Astrocyte (in vitro differentiated cells and primary cell): ENCODE measurements around the gene ATIC. TPM values are rescaled to one million over a fixed set of nuclear protein-coding genes. Genes with fewer than 3 reads are reported as not detected.

Experiments used
- DNase-seq: peaks from one replicate; pipeline ENCODE4 v3.0.0-alpha.2; 2010; ENCODE audit warnings: low read depth
- FAIRE-seq: peaks from 2 replicates; lab custom pipeline; 2011; peaks lifted over from hg19 to GRCh38; lab: Jason Lieb, UNC
- H2AFZ ChIP-seq: 2 replicates; pipeline ENCODE4 v1.6.0; 2012; ENCODE audit warnings: low read depth, low read length, inconsistent platforms
- H3K27ac ChIP-seq: 2 replicates; pipeline ENCODE4 v1.5.1; 2011; ENCODE audit warnings: low read depth, low read length, inconsistent platforms
- H3K27me3 ChIP-seq: 2 replicates; pipeline ENCODE4 v1.6.0; 2011; ENCODE audit warnings: low read length, inconsistent platforms; ENCODE audit not compliant: insufficient read depth
- H3K36me3 ChIP-seq: 2 replicates; pipeline ENCODE4 v1.5.1; 2011; ENCODE audit warnings: low read length, inconsistent platforms; ENCODE audit not compliant: insufficient read depth
- H3K4me1 ChIP-seq: 2 replicates; pipeline ENCODE4 v1.5.1; 2011; ENCODE audit warnings: low read length, inconsistent platforms; ENCODE audit not compliant: insufficient read depth
- H3K4me2 ChIP-seq: 2 replicates; pipeline ENCODE4 v1.6.0; 2012; ENCODE audit warnings: low read length, inconsistent platforms
- H3K4me3 ChIP-seq: 2 replicates; pipeline ENCODE4 v1.5.1; 2011; ENCODE audit warnings: low read depth, mild to moderate bottlenecking, low read length, inconsistent platforms; ENCODE audit not compliant: insufficient read depth
- H3K79me2 ChIP-seq: 2 replicates; pipeline ENCODE4 v1.6.0; 2012; ENCODE audit warnings: mild to moderate bottlenecking, low read length, inconsistent platforms; ENCODE audit not compliant: insufficient read depth
- H3K9ac ChIP-seq: 2 replicates; pipeline ENCODE4 v1.6.0; 2012; ENCODE audit warnings: mild to moderate bottlenecking, low read length, inconsistent platforms
- H3K9me3 ChIP-seq: 2 replicates; pipeline ENCODE4 v1.5.1; 2012; ENCODE audit warnings: low read depth, mild to moderate bottlenecking, low read length, inconsistent platforms; ENCODE audit not compliant: insufficient read depth
- H4K20me1 ChIP-seq: 2 replicates; pipeline ENCODE4 v1.6.0; 2012; ENCODE audit warnings: low read length, inconsistent platforms; ENCODE audit not compliant: insufficient read depth
- H3K27ac Mint-ChIP-seq: one replicate; pipeline ENCODE4 v1.8.0; 2021; ENCODE audit warnings: mild to moderate bottlenecking, mixed read lengths; ENCODE audit not compliant: unreplicated experiment
- H3K27me3 Mint-ChIP-seq: one replicate; pipeline ENCODE4 v1.8.0; 2021; ENCODE audit warnings: low read depth, mixed read lengths; ENCODE audit not compliant: unreplicated experiment
- H3K36me3 Mint-ChIP-seq: one replicate; pipeline ENCODE4 v1.8.0; 2021; ENCODE audit warnings: low read depth, mixed read lengths; ENCODE audit not compliant: unreplicated experiment
- H3K4me1 Mint-ChIP-seq: one replicate; pipeline ENCODE4 v1.8.0; 2021; ENCODE audit warnings: low read depth, mixed read lengths; ENCODE audit not compliant: unreplicated experiment
- H3K4me3 Mint-ChIP-seq: one replicate; pipeline ENCODE4 v1.8.0; 2021; ENCODE audit warnings: mild to moderate bottlenecking, moderate library complexity, mixed read lengths; ENCODE audit not compliant: unreplicated experiment
- H3K9me3 Mint-ChIP-seq: one replicate; pipeline ENCODE4 v1.8.0; 2021; ENCODE audit warnings: mild to moderate bottlenecking, mixed read lengths; ENCODE audit not compliant: unreplicated experiment
- EZH2 ChIP-seq: IDR thresholded peaks from 2 replicates; pipeline ENCODE4 v1.6.1; 2012; ENCODE audit warnings: mild to moderate bottlenecking, low read length, inconsistent platforms; ENCODE audit not compliant: insufficient read depth
- total RNA-seq: library from RNA; stranded (reverse); gene quantifications from 2 replicates; pipeline ENCODE4 v1.2.1, GENCODE V29; 2021
- TF ChIP-seq, protein P1 (sequence below): IDR thresholded peaks from 2 replicates; pipeline ENCODE4 v1.5.1; 2011; ENCODE audit warnings: low read depth, mild to moderate bottlenecking, inconsistent platforms, low read length, moderate library complexity; ENCODE audit not compliant: insufficient read depth

ATIC gene
- total RNA-seq, 1 donor from 2014 or later: 61.1 TPM

DNA sequence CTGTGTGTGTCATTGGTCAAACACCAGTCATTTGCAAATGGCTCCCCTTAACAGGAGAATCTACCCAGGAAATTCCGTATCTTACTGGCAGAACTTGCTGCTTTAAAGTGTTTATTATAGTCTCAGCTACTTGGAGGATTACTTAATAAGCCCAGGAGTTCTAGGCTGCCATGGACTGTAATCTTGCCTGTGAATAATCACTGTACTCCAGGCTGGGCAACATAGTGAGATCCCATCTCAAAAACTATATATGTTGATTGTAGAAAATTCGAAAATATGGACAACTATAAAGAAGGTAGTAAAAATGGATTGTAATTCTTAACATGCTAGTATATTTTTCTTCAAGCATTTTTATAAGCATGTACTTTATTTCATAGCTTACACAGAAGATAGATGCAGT lies 4.5 kb downstream of the ATIC start:
- no peaks in the 10 kb centered on the region for H4K20me1 ChIP-seq
- H3K4me2 ChIP-seq: no peak overlapping the region
- no peak for TF ChIP-seq EZH2
- TF ChIP-seq, protein P1, sequence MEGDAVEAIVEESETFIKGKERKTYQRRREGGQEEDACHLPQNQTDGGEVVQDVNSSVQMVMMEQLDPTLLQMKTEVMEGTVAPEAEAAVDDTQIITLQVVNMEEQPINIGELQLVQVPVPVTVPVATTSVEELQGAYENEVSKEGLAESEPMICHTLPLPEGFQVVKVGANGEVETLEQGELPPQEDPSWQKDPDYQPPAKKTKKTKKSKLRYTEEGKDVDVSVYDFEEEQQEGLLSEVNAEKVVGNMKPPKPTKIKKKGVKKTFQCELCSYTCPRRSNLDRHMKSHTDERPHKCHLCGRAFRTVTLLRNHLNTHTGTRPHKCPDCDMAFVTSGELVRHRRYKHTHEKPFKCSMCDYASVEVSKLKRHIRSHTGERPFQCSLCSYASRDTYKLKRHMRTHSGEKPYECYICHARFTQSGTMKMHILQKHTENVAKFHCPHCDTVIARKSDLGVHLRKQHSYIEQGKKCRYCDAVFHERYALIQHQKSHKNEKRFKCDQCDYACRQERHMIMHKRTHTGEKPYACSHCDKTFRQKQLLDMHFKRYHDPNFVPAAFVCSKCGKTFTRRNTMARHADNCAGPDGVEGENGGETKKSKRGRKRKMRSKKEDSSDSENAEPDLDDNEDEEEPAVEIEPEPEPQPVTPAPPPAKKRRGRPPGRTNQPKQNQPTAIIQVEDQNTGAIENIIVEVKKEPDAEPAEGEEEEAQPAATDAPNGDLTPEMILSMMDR: no peak
- no peak for FAIRE-seq
- H3K9me3 ChIP-seq: no peaks in the 10 kb centered on the region
- H3K36me3 ChIP-seq: peaks cover 38% of the 10 kb centered on the region
- H3K4me1 ChIP-seq: peaks cover 10% of the 10 kb centered on the region
- no peak overlapping the region for H2AFZ ChIP-seq
- H3K4me3 Mint-ChIP-seq: no peak overlapping the region
- H3K9me3 Mint-ChIP-seq: no peaks in the 10 kb centered on the region
- no peaks in the 10 kb centered on the region for H3K27me3 ChIP-seq
- H3K27me3 Mint-ChIP-seq: no peaks in the 10 kb centered on the region
- H3K4me1 Mint-ChIP-seq: peaks cover 9% of the 10 kb centered on the region
- H3K79me2 ChIP-seq: peaks cover 44% of the 10 kb centered on the region
- no peak for DNase-seq
- H3K27ac ChIP-seq: no peak overlapping the region
- peaks cover 25% of the 10 kb centered on the region for H3K36me3 Mint-ChIP-seq
- H3K4me3 ChIP-seq: no peak overlapping the region
- H3K27ac Mint-ChIP-seq: no peak overlapping the region
- no peak overlapping the region for H3K9ac ChIP-seq

DNA sequence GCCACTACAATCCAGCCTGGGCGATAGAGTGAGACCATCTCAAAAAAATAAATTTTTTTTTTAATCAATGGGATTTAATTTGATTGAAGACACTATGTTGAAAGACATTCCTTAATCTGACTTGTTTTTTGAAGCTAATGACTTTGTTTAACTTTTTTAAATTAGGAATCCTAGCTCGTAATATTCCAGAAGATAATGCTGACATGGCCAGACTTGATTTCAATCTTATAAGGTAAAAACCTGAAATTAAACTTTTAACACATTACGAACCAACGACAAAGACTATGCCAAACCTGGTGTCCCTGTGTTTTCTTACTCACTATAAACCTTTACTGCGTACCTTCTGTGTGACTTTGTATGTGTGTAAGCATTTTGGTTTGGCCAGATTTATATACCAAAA lies 7.6 kb downstream of the ATIC start:
- Mint-ChIP-seq H3K36me3 (peaks cover 18% of the 10 kb centered on the region), H3K27me3 (no peaks in the 10 kb centered on the region), H3K27ac (no peak overlapping the region), H3K4me3 (no peak overlapping the region), H3K4me1 (peaks cover 4% of the 10 kb centered on the region), H3K9me3 (no peaks in the 10 kb centered on the region)
- H3K79me2 ChIP-seq: peaks cover 39% of the 10 kb centered on the region
- H3K9ac ChIP-seq: no peak overlapping the region
- TF ChIP-seq, protein P1: no peak
- no peak for TF ChIP-seq EZH2
- FAIRE-seq: peak; percentile 13
- H3K27me3 ChIP-seq: no peaks in the 10 kb centered on the region
- DNase-seq: no peak
- peaks cover 49% of the 10 kb centered on the region for H3K36me3 ChIP-seq
- H3K4me3 ChIP-seq: no peak overlapping the region
- no peaks in the 10 kb centered on the region for H3K4me1 ChIP-seq
- no peak overlapping the region for H3K27ac ChIP-seq
- no peaks in the 10 kb centered on the region for H3K9me3 ChIP-seq
- H4K20me1 ChIP-seq: peaks cover 10% of the 10 kb centered on the region
- H2AFZ ChIP-seq: no peak overlapping the region
- H3K4me2 ChIP-seq: no peak overlapping the region

DNA sequence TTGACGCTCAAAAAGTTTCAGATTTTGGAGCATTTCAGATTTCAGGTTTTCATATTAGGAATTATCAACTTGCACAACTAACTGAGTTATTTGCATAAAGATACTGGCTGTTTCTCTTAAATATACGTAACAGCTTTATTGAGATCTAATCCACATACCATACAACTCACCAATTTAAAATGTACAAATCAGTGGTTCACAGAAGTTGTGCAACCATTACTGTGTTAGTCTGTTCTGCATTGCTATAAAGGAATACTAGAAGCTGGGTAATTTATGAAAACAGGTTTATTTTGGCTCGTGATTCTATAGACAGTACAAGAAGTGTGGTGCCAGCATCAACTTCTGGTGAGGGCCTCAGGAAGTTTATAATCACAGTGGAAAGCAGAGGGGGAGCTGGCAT lies 8.2 kb downstream of the ATIC start:
- no peaks in the 10 kb centered on the region for H3K9me3 Mint-ChIP-seq
- H3K4me1 Mint-ChIP-seq: peaks cover 4% of the 10 kb centered on the region
- H3K36me3 Mint-ChIP-seq: peaks cover 15% of the 10 kb centered on the region
- DNase-seq: no peak
- Histone ChIP-seq H2AFZ (no peak overlapping the region), H3K9me3 (no peaks in the 10 kb centered on the region), H3K4me2 (no peak overlapping the region), H3K27ac (no peak overlapping the region), H3K36me3 (peaks cover 49% of the 10 kb centered on the region), H3K27me3 (no peaks in the 10 kb centered on the region), H4K20me1 (peaks cover 14% of the 10 kb centered on the region), H3K4me1 (no peaks in the 10 kb centered on the region), H3K9ac (no peak overlapping the region), H3K79me2 (peaks cover 42% of the 10 kb centered on the region), H3K4me3 (no peak overlapping the region)
- no peak overlapping the region for H3K27ac Mint-ChIP-seq
- no peak for FAIRE-seq
- TF ChIP-seq, protein P1: no peak
- H3K4me3 Mint-ChIP-seq: no peak overlapping the region
- H3K27me3 Mint-ChIP-seq: no peaks in the 10 kb centered on the region
